ENCODE measurements around the gene WDR37.

WDR37 gene

DNA sequence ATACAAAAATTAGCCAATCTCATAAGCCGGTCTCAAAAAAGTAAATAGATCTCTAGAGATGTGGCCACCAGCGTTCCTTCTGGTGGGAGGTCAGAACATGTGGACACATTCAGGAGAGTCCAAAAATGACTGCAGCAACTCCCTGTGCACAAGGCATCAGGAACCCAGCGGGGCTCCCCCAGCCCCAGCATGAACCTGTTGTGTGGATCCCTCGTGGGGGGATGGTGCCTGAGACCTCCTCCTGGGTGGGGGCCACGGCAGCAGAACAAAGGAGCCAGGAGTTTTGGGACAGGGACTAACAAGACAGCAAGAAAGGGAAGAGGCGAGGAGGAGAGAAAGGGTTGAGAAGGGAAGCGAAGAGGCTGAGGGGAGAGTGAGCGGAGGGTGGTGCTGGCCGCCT lies 121.8 kb downstream of the WDR37 start:
- Histone ChIP-seq H3K9me3 (ENCODE audit: control insufficient read depth, insufficient read depth, low read length) (no peaks in the 10 kb centered on the region), H3K9me2 (replicated peaks; ENCODE audit: control insufficient read depth, low read length) (no peaks in the 10 kb centered on the region), H3K4me1 (ENCODE audit: control insufficient read depth, low read length) (no peaks in the 10 kb centered on the region), H3K27me3 (ENCODE audit: control insufficient read depth, low read length) (no peaks in the 10 kb centered on the region), H4K20me1 (ENCODE audit: control insufficient read depth, insufficient read depth, low read depth, low read length) (no peaks in the 10 kb centered on the region), H3K79me2 (ENCODE audit: control insufficient read depth, low read length) (no peaks in the 10 kb centered on the region), H3F3A (ENCODE audit: control insufficient read depth, insufficient read depth) (no peaks in the 10 kb centered on the region), H3K4me3 (ENCODE audit: low read length) (no peak overlapping the region), H3K4me2 (ENCODE audit: low read length) (no peak overlapping the region), H3K36me3 (ENCODE audit: control insufficient read depth, low read length) (no peaks in the 10 kb centered on the region), H3K27ac (ENCODE audit: low read depth, low read length) (no peak overlapping the region)
- TF ChIP-seq, protein P1, sequence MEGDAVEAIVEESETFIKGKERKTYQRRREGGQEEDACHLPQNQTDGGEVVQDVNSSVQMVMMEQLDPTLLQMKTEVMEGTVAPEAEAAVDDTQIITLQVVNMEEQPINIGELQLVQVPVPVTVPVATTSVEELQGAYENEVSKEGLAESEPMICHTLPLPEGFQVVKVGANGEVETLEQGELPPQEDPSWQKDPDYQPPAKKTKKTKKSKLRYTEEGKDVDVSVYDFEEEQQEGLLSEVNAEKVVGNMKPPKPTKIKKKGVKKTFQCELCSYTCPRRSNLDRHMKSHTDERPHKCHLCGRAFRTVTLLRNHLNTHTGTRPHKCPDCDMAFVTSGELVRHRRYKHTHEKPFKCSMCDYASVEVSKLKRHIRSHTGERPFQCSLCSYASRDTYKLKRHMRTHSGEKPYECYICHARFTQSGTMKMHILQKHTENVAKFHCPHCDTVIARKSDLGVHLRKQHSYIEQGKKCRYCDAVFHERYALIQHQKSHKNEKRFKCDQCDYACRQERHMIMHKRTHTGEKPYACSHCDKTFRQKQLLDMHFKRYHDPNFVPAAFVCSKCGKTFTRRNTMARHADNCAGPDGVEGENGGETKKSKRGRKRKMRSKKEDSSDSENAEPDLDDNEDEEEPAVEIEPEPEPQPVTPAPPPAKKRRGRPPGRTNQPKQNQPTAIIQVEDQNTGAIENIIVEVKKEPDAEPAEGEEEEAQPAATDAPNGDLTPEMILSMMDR (IDR thresholded peaks at IDR 0.05; ENCODE audit: low read depth, low read length, poor library complexity, severe bottlenecking): no peak
- no peak for TF ChIP-seq EZH2phosphoT487 (IDR thresholded peaks at IDR 0.05; ENCODE audit: borderline replicate concordance, low read length)

DNA sequence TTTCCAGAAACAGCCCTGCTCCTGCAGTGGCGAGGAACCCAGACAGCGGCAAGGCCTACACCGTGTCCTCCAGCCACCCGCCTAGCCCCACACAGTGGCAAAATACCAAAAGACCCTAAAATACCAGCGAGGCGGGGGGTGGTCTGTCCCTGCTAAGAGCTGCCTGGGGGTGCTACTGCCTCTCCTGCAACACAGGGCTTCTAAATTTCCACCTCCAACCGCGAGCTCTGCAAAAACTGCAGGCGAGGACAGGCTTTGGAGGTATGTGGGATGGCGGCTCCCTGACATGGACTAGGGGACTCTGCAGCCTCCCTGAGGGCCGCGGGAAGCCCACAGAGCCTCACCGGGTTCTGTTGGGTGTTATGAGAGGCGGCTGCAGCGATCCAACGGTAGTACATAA lies 122.3 kb downstream of the WDR37 start:
- no peaks in the 10 kb centered on the region for H4K20me1 ChIP-seq (ENCODE audit: control insufficient read depth, insufficient read depth, low read depth, low read length)
- no peaks in the 10 kb centered on the region for H3K36me3 ChIP-seq (ENCODE audit: control insufficient read depth, low read length)
- no peaks in the 10 kb centered on the region for H3F3A ChIP-seq (ENCODE audit: control insufficient read depth, insufficient read depth)
- no peak overlapping the region for H3K27ac ChIP-seq (ENCODE audit: low read depth, low read length)
- no peak overlapping the region for H3K4me2 ChIP-seq (ENCODE audit: low read length)
- H3K9me3 ChIP-seq (ENCODE audit: control insufficient read depth, insufficient read depth, low read length): no peaks in the 10 kb centered on the region
- H3K4me3 ChIP-seq (ENCODE audit: low read length): no peak overlapping the region
- TF ChIP-seq, protein P1 (IDR thresholded peaks at IDR 0.05; ENCODE audit: low read depth, low read length, poor library complexity, severe bottlenecking): no peak
- no peak for TF ChIP-seq EZH2phosphoT487 (IDR thresholded peaks at IDR 0.05; ENCODE audit: borderline replicate concordance, low read length)
- H3K9me2 ChIP-seq (replicated peaks; ENCODE audit: control insufficient read depth, low read length): no peaks in the 10 kb centered on the region
- H3K4me1 ChIP-seq (ENCODE audit: control insufficient read depth, low read length): no peaks in the 10 kb centered on the region
- H3K79me2 ChIP-seq (ENCODE audit: control insufficient read depth, low read length): no peaks in the 10 kb centered on the region
- H3K27me3 ChIP-seq (ENCODE audit: control insufficient read depth, low read length): no peaks in the 10 kb centered on the region

DNA sequence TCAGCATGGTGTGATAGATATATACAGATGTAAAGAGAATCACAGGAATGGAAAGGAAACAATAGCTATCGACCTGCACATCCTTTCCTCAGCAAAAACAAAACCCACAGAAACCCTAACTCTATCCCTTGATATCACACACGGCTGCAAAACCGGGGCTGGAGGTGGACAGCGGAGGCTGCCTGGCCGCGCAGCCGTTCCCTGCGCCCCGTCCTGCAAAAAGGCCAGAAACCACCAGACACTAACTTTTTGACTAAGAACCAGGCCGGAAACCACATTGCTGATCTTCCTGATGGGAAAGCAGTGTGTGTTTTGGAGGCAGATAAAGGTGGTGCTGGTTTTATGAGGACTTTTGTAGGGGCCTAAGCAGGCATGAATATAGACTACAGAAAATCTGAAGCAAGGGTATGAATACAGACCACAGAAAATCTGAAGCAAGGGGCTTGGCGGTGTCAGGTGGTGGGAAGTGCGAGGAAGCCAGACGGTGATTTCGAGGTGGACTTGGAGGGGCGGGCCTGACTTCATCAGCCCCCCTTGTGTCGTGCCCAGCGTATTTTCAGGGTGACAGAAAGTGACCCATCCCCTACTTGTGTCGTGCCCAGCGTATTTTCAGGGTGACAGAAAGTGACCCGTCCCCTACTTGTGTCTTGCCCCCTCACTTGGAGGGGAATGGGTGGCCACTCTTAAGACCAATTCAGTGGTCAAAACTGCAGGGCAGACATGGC lies 123.3 kb downstream of the WDR37 start:
- Histone ChIP-seq H3K9me3 (ENCODE audit: control insufficient read depth, insufficient read depth, low read length) (no peaks in the 10 kb centered on the region), H3K27me3 (ENCODE audit: control insufficient read depth, low read length) (no peaks in the 10 kb centered on the region), H4K20me1 (ENCODE audit: control insufficient read depth, insufficient read depth, low read depth, low read length) (no peaks in the 10 kb centered on the region), H3K4me3 (ENCODE audit: low read length) (no peak overlapping the region), H3K27ac (ENCODE audit: low read depth, low read length) (no peak overlapping the region), H3K4me2 (ENCODE audit: low read length) (no peak overlapping the region), H3K36me3 (ENCODE audit: control insufficient read depth, low read length) (no peaks in the 10 kb centered on the region), H3F3A (ENCODE audit: control insufficient read depth, insufficient read depth) (no peaks in the 10 kb centered on the region), H3K79me2 (ENCODE audit: control insufficient read depth, low read length) (no peaks in the 10 kb centered on the region), H3K4me1 (ENCODE audit: control insufficient read depth, low read length) (no peaks in the 10 kb centered on the region), H3K9me2 (replicated peaks; ENCODE audit: control insufficient read depth, low read length) (no peaks in the 10 kb centered on the region)
- no peak for TF ChIP-seq EZH2phosphoT487 (IDR thresholded peaks at IDR 0.05; ENCODE audit: borderline replicate concordance, low read length)
- TF ChIP-seq, protein P1 (IDR thresholded peaks at IDR 0.05; ENCODE audit: low read depth, low read length, poor library complexity, severe bottlenecking): no peak

Measured in DOHH2 (cell line).